ENCODE measurements around the gene DCTN5. TPM values are rescaled to one million over a fixed set of nuclear protein-coding genes. Genes with fewer than 3 reads are reported as not detected.
"Not testable (repeated sequence)": the region's sequence is repeated elsewhere in the genome, so short reads cannot be mapped to it uniquely, and the experiment has no call there.

Gene DCTN5
- total RNA-seq, 2 donors from 2014 or later = 23.5 to 38.3 TPM

DNA sequence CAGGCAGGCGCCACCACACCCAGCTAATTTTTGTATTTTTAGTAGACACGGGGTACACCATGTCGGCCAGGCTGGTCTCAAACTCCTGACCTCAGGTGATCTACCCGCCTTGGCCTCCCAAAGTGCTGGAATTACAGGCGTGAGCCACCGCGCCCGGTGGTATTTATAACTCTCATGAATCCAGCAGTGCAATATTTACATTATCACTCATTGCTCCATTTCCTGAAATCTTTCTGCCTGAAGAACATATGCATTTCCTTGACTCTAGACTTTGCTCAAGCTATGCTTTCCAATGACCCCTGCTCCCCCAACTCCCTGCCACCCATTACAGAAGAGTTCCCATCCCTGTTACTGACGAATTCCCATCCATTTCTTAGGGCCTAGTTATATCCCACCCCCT is 25.5 kb upstream of the DCTN5 start:
- TF ChIP-seq, protein P1, sequence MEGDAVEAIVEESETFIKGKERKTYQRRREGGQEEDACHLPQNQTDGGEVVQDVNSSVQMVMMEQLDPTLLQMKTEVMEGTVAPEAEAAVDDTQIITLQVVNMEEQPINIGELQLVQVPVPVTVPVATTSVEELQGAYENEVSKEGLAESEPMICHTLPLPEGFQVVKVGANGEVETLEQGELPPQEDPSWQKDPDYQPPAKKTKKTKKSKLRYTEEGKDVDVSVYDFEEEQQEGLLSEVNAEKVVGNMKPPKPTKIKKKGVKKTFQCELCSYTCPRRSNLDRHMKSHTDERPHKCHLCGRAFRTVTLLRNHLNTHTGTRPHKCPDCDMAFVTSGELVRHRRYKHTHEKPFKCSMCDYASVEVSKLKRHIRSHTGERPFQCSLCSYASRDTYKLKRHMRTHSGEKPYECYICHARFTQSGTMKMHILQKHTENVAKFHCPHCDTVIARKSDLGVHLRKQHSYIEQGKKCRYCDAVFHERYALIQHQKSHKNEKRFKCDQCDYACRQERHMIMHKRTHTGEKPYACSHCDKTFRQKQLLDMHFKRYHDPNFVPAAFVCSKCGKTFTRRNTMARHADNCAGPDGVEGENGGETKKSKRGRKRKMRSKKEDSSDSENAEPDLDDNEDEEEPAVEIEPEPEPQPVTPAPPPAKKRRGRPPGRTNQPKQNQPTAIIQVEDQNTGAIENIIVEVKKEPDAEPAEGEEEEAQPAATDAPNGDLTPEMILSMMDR (IDR thresholded peaks at IDR 0.05) = no peak
- Histone ChIP-seq H3K36me3 (peaks cover 13% of the 10 kb centered on the region), H3K4me1 (ENCODE audit: control insufficient read depth in 1 of 2, low read depth in 2 of 2) (no peaks in the 10 kb centered on the region), H3K9me3 (no peaks in the 10 kb centered on the region), H3K27me3 (replicated peaks; ENCODE audit: insufficient read depth) (no peaks in the 10 kb centered on the region), H3K27ac (no peak overlapping the region), H3K4me3 (no peak overlapping the region)
- ATAC-seq (ENCODE audit: insufficient number of reproducible peaks, low FRiP score, low read depth) (no peak), DNase-seq (ENCODE audit: low spot score) (no peak)

- TF ChIP-seq, protein P1 (IDR thresholded peaks at IDR 0.05) = no peak
- H3K27ac ChIP-seq = no peak overlapping the region
These were observed 17.2 kb upstream of the DCTN5 start for GRCh38 chr16:23624092-23624491.

DNA sequence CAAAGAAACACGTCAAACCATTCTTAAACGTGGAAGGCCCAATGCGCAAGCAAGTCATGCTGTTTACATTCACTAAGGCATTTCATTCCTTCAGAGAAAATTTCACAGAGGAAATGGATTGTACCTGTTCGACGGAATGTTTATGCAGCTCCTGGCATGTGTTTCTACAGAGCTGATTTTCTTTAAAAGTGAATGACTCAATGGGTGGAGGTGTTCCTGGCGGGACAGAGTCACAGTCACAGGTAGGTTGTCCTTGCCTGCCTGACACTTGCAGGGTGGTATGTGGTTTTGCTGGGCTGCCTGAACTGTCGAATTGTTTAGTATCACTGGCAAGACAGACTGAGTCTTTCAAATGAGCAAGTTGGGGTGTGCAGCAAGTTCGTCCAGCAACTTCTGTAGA is 11.8 kb upstream of the DCTN5 start:
- ATAC-seq (ENCODE audit: insufficient number of reproducible peaks, low FRiP score, low read depth) = no peak
- H3K36me3 ChIP-seq = peaks cover 28% of the 10 kb centered on the region
- H3K27me3 ChIP-seq (replicated peaks; ENCODE audit: insufficient read depth) = no peaks in the 10 kb centered on the region
- H3K27ac ChIP-seq = no peak overlapping the region
- no peak overlapping the region for H3K4me3 ChIP-seq
- H3K4me1 ChIP-seq (ENCODE audit: control insufficient read depth in 1 of 2, low read depth in 2 of 2) = no peaks in the 10 kb centered on the region
- H3K9me3 ChIP-seq = no peaks in the 10 kb centered on the region
- no peak for DNase-seq (ENCODE audit: low spot score)
- TF ChIP-seq, protein P1 (IDR thresholded peaks at IDR 0.05) = no peak

More at GRCh38 chr16:23624092-23624491, 17.2 kb upstream of the DCTN5 start:
- DNase-seq (ENCODE audit: low spot score) (no peak), ATAC-seq (ENCODE audit: insufficient number of reproducible peaks, low FRiP score, low read depth) (no peak)
- H3K27me3 ChIP-seq (replicated peaks; ENCODE audit: insufficient read depth) = no peaks in the 10 kb centered on the region
- H3K4me3 ChIP-seq = no peak overlapping the region
- H3K36me3 ChIP-seq = peaks cover 46% of the 10 kb centered on the region
- H3K9me3 ChIP-seq = no peaks in the 10 kb centered on the region
- H3K4me1 ChIP-seq (ENCODE audit: control insufficient read depth in 1 of 2, low read depth in 2 of 2) = no peaks in the 10 kb centered on the region

DNA sequence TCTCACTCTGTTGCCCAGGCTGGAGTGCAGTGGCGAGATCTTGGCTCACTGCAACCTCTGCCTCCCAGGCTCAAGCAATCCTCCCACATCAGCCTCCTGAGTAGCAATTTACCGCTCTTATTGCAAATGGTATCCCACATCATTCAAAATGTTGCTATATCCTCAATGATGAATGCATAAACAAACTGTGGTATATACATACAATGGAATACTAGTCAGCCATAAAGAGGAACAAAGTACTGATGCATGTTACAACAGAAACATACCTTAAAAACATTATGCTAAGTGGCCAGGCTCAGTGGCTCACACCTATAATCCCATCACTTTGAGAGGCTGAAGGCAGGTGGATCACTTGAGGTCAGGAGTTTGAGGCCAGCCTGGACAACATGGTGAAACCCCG is 9.4 kb upstream of the DCTN5 start:
- ATAC-seq (ENCODE audit: insufficient number of reproducible peaks, low FRiP score, low read depth); H3K4me3 ChIP-seq; H3K27ac ChIP-seq; DNase-seq (ENCODE audit: low spot score); H3K9me3 ChIP-seq; H3K4me1 ChIP-seq (ENCODE audit: control insufficient read depth in 1 of 2, low read depth in 2 of 2); H3K27me3 ChIP-seq (replicated peaks; ENCODE audit: insufficient read depth): not testable (repeated sequence)
- H3K36me3 ChIP-seq = peaks cover 23% of the 10 kb centered on the region

DNA sequence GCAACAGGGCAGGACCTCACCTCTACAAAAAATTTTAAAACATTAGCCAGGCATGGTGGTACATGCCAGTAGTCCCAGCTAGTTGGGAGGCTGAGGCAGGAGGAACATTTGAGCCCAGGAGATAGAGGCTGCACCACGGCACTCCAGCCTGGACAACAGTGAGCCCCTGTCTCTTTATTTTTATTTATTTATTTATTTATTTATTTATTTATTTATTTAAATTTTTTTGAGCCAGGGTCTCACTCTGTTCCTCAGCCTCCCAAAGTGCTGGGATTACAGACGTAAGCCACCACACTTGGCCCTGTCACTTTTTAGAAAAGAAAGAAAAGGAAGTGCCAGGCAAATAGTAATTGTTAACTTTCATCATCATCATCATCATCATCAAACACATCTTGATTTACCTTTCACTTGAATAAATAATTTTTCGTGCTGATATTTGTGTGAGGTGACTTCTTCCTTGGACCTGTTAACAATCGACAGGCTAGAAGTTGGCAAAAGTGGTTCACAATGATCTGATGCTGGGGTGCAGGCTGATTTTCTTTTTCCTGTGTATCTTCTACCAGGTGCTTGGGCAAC is 6.7 kb upstream of the DCTN5 start:
- no peaks in the 10 kb centered on the region for H3K27me3 ChIP-seq (replicated peaks; ENCODE audit: insufficient read depth)
- no peaks in the 10 kb centered on the region for H3K9me3 ChIP-seq
- no peak overlapping the region for H3K4me3 ChIP-seq
- ATAC-seq (ENCODE audit: insufficient number of reproducible peaks, low FRiP score, low read depth) (no peak), DNase-seq (ENCODE audit: low spot score) (no peak)
- TF ChIP-seq, protein P1 (IDR thresholded peaks at IDR 0.05) = no peak
- no peak overlapping the region for H3K27ac ChIP-seq
- H3K36me3 ChIP-seq = peaks cover 10% of the 10 kb centered on the region
- H3K4me1 ChIP-seq (ENCODE audit: control insufficient read depth in 1 of 2, low read depth in 2 of 2) = no peaks in the 10 kb centered on the region

GRCh38 chr16:23635958-23636357 is 5.3 kb upstream of the DCTN5 start:
- no peak overlapping the region for H3K4me3 ChIP-seq
- H3K27ac ChIP-seq = no peak overlapping the region
- H3K36me3 ChIP-seq = peaks cover 9% of the 10 kb centered on the region
- H3K4me1 ChIP-seq (ENCODE audit: control insufficient read depth in 1 of 2, low read depth in 2 of 2) = peaks cover 5 to 11% of the 10 kb centered on the region in 2 donors
- DNase-seq (ENCODE audit: low spot score) (no peak), ATAC-seq (ENCODE audit: insufficient number of reproducible peaks, low FRiP score, low read depth) (no peak)
- no peaks in the 10 kb centered on the region for H3K27me3 ChIP-seq (replicated peaks; ENCODE audit: insufficient read depth)
- H3K9me3 ChIP-seq = no peaks in the 10 kb centered on the region
- TF ChIP-seq, protein P1 (IDR thresholded peaks at IDR 0.05) = no peak
